ENCODE data around the gene SORCS2. TPM values are rescaled to one million over a fixed set of nuclear protein-coding genes. Genes with fewer than 3 reads are reported as not detected.
A peak's percentile ranks its signal among the peaks of the same experiment; 100 is the strongest.

The SORCS2 gene
- total and polyA plus RNA-seq, 2 experiments from 2014 or later: 0.92 to 6.9 TPM

GRCh38 chr4:7394681-7395451 lies 202.5 kb downstream of the SORCS2 start:
- no peak for DNase-seq (ENCODE audit: low read depth in 1 of 2, low spot score in 1 of 2)
- no peak overlapping the region for H3K4me3 ChIP-seq
- no peaks in the 10 kb centered on the region for H3K27me3 ChIP-seq
- no peak overlapping the region for H3K27ac ChIP-seq
- no peaks in the 10 kb centered on the region for H3K36me3 ChIP-seq
- peaks cover 12% of the 10 kb centered on the region for H3K4me1 ChIP-seq (ENCODE audit: low read depth)
- TF ChIP-seq, protein P1, sequence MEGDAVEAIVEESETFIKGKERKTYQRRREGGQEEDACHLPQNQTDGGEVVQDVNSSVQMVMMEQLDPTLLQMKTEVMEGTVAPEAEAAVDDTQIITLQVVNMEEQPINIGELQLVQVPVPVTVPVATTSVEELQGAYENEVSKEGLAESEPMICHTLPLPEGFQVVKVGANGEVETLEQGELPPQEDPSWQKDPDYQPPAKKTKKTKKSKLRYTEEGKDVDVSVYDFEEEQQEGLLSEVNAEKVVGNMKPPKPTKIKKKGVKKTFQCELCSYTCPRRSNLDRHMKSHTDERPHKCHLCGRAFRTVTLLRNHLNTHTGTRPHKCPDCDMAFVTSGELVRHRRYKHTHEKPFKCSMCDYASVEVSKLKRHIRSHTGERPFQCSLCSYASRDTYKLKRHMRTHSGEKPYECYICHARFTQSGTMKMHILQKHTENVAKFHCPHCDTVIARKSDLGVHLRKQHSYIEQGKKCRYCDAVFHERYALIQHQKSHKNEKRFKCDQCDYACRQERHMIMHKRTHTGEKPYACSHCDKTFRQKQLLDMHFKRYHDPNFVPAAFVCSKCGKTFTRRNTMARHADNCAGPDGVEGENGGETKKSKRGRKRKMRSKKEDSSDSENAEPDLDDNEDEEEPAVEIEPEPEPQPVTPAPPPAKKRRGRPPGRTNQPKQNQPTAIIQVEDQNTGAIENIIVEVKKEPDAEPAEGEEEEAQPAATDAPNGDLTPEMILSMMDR (IDR thresholded peaks at IDR 0.05; ENCODE audit: low read depth, low read length): no peak
- no peaks in the 10 kb centered on the region for H3K9me3 ChIP-seq (ENCODE audit: low read depth)

- H3K27ac ChIP-seq: no peak overlapping the region
- no peak for DNase-seq (ENCODE audit: low read depth in 1 of 2, low spot score in 1 of 2)
- TF ChIP-seq, protein P1 (IDR thresholded peaks at IDR 0.05; ENCODE audit: low read depth, low read length): no peak
- H3K4me3 ChIP-seq: no peak overlapping the region
- H3K9me3 ChIP-seq (ENCODE audit: low read depth): no peaks in the 10 kb centered on the region
- H3K4me1 ChIP-seq (ENCODE audit: low read depth): peaks cover 12% of the 10 kb centered on the region
- no peaks in the 10 kb centered on the region for H3K36me3 ChIP-seq
- H3K27me3 ChIP-seq: no peaks in the 10 kb centered on the region
These were observed 203.3 kb downstream of the SORCS2 start for GRCh38 chr4:7395645-7396044.

DNA sequence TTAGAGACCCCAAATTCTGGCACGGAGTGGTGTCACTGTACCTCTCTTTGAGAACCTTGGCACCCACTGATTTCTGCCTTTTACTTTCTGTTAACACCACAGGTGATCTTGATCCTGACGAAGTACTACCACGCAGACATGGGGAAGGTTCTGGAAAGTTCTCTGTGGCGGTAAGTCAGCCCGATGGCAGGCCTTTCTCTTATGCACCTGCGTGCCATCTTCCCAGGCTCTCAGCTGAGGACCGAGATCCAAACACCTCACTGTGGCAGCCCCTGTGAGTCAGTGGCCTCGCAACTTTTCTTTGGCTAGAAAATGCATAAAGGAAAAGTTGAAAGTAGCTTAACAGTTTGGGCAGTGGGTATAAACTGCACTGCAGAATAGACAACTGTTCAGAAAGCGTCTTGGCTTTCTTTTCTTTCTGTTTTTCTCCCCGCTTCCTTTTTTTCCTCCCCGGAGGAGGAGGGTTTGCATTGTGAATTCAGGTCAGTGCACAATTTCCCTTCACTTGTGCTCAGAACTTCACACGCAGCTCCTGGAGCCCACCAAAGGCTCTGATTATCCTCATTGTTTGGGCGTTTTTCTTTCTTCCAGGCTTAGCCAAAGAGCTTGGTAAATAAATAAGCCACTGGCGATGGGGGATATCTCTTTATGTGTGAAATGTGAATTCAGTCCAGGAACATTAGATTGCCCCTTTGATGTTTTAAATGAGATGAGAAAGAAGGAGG lies 204.0 kb downstream of the SORCS2 start:
- Histone ChIP-seq H3K27ac (no peak overlapping the region), H3K9me3 (ENCODE audit: low read depth) (no peaks in the 10 kb centered on the region), H3K4me1 (ENCODE audit: low read depth) (peaks cover 12% of the 10 kb centered on the region), H3K36me3 (no peaks in the 10 kb centered on the region), H3K27me3 (no peaks in the 10 kb centered on the region), H3K4me3 (no peak overlapping the region)
- TF ChIP-seq, protein P1 (IDR thresholded peaks at IDR 0.05; ENCODE audit: low read depth, low read length): no peak
- DNase-seq (ENCODE audit: low read depth in 1 of 2, low spot score in 1 of 2): no peak

DNA sequence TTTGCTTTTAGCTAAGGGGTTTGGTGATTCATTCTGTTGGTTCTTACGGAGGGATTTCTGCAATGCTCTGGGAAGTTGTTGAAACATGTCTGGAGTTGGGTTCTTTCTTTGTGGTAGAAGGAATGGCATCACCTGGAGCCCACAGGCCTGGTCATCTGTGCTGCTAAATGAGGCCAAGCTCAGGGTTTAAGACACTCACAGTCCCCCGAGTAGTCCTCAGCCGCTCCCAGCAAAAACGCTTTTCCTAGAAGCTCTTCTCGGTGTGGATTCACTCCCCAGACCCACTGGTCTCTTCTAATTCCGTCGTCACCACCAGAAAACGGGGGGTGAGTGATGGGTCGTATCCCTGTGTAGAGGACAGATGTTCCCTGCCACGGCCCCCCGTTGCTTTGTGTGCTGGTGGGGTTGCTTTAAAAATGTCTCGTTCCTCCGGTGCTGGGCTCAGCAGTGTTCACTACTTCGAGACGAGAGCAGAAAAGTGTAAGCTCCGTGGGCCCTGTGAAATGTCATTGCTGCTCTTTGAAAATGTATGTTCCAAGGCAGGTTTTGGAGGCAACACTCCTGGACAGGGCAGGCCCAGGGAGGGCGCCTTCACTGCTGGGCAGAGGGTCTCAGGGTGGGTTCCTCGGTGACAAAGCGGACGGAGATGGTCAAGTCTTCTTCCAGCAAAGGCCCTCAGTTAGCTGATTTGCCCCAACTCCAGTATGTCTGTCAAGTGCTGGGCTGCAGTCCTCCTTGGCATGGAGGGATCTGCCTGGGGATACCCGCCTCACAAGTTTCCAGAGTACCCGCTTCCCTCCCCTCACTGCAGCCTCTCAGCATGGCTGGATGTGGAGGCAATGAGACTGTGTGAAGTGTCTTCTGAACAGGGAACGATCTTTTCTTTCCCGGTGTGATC lies 205.1 kb downstream of the SORCS2 start:
- TF ChIP-seq, protein P1 (IDR thresholded peaks at IDR 0.05; ENCODE audit: low read depth, low read length): no peak
- H3K27ac ChIP-seq: no peak overlapping the region
- H3K9me3 ChIP-seq (ENCODE audit: low read depth): no peaks in the 10 kb centered on the region
- no peak for DNase-seq (ENCODE audit: low read depth in 1 of 2, low spot score in 1 of 2)
- H3K36me3 ChIP-seq: no peaks in the 10 kb centered on the region
- peaks cover 12% of the 10 kb centered on the region for H3K4me1 ChIP-seq (ENCODE audit: low read depth)
- no peaks in the 10 kb centered on the region for H3K27me3 ChIP-seq
- H3K4me3 ChIP-seq: no peak overlapping the region

DNA sequence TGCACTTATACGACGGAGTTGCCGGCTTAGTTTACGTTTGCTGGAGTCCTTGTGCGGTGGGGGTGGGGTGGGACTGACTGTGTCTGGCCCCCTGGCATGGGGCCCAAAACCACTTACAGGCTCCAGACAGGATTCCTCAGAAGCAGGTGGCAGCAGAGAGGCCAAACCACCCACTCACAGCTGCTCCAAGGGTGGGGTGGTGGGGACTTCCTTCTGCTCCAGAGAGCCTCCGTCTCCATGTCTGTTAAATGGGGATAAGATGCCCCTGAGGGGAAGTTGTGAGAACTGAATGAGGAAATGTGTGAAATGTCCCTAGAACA lies 205.7 kb downstream of the SORCS2 start:
- H3K36me3 ChIP-seq: no peaks in the 10 kb centered on the region
- no peaks in the 10 kb centered on the region for H3K27me3 ChIP-seq
- peak; percentile 33 to 85 for DNase-seq (ENCODE audit: low read depth in 1 of 2, low spot score in 1 of 2)
- no peak overlapping the region for H3K4me3 ChIP-seq
- H3K9me3 ChIP-seq (ENCODE audit: low read depth): no peaks in the 10 kb centered on the region
- no peak overlapping the region for H3K27ac ChIP-seq
- H3K4me1 ChIP-seq (ENCODE audit: low read depth): peaks cover 12% of the 10 kb centered on the region
- TF ChIP-seq, protein P1 (IDR thresholded peaks at IDR 0.05; ENCODE audit: low read depth, low read length): no peak

All from cardiac muscle cell (in vitro differentiated cells and primary cell).